SK-N-MC (cell line): Measurements from ENCODE around the gene PRRC2B.
"Not testable (repeated sequence)": the region's sequence is repeated elsewhere in the genome, so short reads cannot be mapped to it uniquely, and the experiment has no call there.

ENCODE experiments used
- EZH2 ChIP-seq: fragments of 200-600 bp; sonication (generic); IDR thresholded peaks from one replicate; pipeline ENCODE4 v1.6.1; 2017; ENCODE audit warnings: antibody characterized with exemption
- POLR2AphosphoS5 ChIP-seq: IDR thresholded peaks from 2 replicates; pipeline ENCODE4 v1.6.1; 2012; ENCODE audit warnings: mild to moderate bottlenecking, low read depth, low read length, borderline replicate concordance

- not testable (repeated sequence) for TF ChIP-seq POLR2AphosphoS5, EZH2
These were observed 21.3 kb upstream of the PRRC2B start for GRCh38 chr9:131372599-131372973.
